A549 treated with CORT108297 at 1 μM for 4 hours (cell line): Measurements from ENCODE around the gene DCAF4. TPM values are rescaled to one million over a fixed set of nuclear protein-coding genes. Genes with fewer than 3 reads are reported as not detected.

Source experiments
- total RNA-seq: library from RNA; stranded (reverse); fragments of 200-300 nt; extraction: Qiagen RNA extraction; gene quantifications from 5 replicates; pipeline ENCODE4 v1.2.3, GENCODE V29; 2022

The DCAF4 gene, protein sequence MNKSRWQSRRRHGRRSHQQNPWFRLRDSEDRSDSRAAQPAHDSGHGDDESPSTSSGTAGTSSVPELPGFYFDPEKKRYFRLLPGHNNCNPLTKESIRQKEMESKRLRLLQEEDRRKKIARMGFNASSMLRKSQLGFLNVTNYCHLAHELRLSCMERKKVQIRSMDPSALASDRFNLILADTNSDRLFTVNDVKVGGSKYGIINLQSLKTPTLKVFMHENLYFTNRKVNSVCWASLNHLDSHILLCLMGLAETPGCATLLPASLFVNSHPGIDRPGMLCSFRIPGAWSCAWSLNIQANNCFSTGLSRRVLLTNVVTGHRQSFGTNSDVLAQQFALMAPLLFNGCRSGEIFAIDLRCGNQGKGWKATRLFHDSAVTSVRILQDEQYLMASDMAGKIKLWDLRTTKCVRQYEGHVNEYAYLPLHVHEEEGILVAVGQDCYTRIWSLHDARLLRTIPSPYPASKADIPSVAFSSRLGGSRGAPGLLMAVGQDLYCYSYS
- total RNA-seq, result 23.7 to 28.8 TPM (median 26.4 TPM) in 5 replicates

GRCh38 chr14:72926292-72927028 lies at the start of gene DCAF4:
TSS of gene DCAF4 (plus strand) at chr14:72926464. CDS start at chr14:72937979, 11,515 bp downstream.

GRCh38 chr14:72893636-72894322 lies 32.5 kb upstream of the DCAF4 start, which contains the start of gene DPF3:
TSS of gene DPF3 (minus strand) at chr14:72894101. CDS start at chr14:72894088, 13 bp downstream.

Other genes with a start within 250 kb of the DCAF4 start
- 0.11 to 0.22 TPM (median 0.13 TPM) in 5 replicates for gene DPF3, start 32.4 kb upstream of the DCAF4 start, total RNA-seq
- 8.4 to 10.5 TPM (median 9.3 TPM) in 5 replicates for gene ZFYVE1, start 100.6 kb downstream of the DCAF4 start, total RNA-seq
- gene RBM25, start 132.1 kb downstream of the DCAF4 start, total RNA-seq, result 49.4 to 68.2 TPM (median 56.0 TPM) in 5 replicates
- 57.5 to 75.7 TPM (median 59.8 TPM) in 5 replicates for gene PSEN1, start 210.0 kb downstream of the DCAF4 start, total RNA-seq